ENCODE measurements around the gene SPATA17.

SPATA17 gene

DNA sequence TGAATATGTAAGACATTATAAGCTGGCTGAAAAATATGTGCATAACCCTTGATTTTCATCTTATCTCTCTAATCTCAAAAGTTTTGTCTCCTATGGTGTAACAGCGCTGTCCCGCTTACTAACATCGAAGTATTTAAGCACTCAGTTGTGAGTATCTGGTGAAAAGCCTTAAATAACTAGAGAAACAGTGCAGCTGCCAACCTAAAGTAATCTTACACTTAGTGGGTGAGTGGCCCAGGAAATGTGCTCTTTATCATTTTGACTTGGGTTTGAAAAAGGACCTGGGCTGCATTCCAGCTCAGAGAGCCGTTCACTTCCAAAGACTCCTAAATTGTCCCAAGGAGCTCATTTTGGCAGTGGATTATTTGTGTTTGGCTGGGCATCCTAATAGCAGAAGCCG is 225.9 kb downstream of the SPATA17 start:
- DNase-seq, result no peak

DNA sequence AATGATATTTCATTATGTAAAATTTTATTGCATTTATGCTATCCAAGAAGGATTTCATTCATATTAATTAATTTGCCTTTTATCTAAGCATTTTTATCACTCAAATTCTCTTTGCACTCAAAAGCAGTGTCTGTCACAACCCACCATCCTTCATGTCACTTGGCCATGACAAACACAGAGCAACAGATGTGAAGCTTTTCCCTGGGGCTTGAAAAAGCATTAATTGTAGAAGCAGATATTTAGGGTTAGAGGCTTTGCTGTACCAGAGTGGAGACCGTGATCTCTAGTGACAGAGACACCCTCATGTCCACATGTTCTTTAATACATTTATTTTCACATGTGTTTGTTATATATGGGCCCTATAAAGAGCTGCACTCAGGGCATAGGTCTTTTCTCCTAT is 230.5 kb downstream of the SPATA17 start:
- no peak for DNase-seq

DNA sequence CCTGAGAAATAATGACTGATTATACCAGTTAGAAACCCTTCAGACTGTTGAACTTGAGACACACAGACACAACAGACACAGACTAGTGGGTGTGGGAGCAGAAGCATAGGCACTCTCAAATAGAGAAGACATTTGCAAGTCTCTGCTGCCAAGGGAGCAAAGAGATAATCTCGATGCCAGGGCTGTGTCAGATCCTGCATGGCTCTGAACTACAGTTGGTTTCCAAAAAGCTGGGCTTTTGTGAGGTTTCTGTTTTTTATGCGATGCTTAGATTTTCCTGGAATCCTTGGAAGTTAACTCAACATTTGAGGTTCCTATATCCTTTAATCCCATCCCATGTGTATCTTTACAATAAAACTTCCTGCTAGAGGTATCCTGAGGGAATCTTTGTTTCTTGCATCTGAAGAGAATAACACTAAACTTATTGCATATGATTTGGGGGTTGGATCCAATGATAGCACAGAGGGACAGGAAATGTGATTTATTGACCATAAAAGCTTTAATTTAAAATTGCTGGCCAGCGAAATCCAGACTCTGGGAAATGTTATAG is 236.4 kb downstream of the SPATA17 start:
- no peak for DNase-seq

DNA sequence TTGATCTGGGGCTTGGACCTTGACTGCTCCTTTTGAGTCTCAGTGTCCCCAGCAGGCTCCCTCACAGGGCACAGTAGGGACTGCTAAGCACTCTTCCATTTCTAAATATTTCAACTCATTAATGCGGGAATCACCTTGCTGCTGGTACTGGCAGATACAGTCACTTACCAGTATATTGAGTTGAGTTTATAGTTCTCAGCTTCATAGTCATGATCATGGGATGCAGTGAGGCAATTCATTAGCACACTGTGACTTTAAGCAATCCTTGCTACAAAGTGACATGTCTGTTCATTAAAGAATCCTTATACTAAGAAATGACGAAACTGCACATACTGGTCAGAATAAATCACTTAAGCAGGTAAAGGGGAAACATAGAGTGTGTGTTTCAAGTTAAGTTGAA is 240.8 kb downstream of the SPATA17 start:
- DNase-seq, result no peak

DNA sequence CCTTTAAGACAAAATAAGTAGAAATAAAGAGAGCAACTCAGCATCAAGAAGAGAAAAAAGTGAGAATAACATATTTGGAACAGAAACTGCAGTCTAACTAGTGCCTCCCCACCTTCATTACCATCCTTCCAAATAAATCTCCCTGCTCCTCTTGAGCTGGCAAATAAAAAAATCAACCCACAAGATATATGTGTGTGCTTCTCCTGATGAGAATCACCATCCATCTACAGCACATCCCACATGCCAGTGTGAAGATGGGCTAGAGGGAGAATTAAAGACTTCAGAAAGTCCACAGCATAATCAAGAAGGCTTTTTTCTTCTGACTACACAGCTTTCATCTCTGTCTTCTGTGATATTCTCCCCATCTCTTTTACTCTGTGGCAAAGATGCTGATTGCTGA is 244.1 kb downstream of the SPATA17 start:
- no peak for DNase-seq

DNA sequence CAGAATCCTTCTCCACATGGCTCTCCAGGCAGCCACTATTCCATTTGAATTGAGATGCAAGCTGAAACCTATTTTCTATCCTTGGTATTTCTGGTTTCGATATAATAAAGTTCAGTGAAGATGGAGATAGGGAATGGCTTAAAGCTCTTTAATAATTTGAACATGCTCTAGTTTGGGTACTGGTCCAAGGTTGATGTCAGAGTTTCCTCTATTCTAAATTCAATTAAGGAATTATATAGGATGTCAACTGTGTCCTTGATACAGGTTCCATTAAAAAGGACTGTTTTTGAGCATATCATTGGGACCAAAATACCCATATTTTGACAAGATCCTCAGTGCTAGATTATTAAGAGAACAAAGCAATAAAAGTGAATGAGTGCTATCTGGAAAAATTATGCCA is 245.3 kb downstream of the SPATA17 start:
- no peak for DNase-seq

DNA sequence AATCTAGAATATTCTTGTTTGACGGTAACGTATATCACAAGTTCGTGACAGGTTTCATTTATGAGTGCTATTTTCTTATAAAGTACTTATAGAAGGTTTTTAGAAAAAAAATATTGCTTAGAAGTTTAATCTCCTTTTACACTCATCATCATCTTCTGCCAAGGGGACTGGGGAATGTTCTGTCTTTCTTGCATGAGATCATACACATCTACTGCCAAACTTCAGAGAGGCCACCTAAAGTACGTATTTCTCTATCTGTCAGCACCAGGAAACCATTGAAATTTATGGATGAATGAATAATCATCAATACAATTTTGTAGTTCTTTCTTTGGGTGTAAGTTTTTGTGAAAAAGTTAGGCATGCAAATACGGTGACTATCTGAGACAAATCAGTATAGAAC is 245.8 kb downstream of the SPATA17 start:
- DNase-seq, result no peak

DNA sequence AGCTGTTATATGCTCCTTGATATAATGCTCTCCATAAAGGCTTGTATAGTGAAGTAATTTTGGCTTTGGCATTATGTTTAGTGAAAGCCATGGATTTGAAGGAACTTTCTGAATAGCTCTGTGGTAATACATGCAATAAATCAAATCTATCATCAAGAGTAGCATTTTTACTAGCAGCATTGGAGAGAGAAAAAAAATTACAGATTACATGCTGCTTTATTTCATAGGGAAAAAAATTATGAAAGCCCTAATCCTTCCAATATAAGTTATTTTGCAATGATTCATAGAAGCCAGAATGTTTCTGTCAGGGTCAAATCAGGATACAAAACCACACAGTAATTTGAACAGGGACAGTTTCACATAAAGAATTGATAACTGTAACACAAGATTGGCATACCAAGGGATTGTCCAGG is 250.0 kb downstream of the SPATA17 start:
- no peak for DNase-seq

DNA sequence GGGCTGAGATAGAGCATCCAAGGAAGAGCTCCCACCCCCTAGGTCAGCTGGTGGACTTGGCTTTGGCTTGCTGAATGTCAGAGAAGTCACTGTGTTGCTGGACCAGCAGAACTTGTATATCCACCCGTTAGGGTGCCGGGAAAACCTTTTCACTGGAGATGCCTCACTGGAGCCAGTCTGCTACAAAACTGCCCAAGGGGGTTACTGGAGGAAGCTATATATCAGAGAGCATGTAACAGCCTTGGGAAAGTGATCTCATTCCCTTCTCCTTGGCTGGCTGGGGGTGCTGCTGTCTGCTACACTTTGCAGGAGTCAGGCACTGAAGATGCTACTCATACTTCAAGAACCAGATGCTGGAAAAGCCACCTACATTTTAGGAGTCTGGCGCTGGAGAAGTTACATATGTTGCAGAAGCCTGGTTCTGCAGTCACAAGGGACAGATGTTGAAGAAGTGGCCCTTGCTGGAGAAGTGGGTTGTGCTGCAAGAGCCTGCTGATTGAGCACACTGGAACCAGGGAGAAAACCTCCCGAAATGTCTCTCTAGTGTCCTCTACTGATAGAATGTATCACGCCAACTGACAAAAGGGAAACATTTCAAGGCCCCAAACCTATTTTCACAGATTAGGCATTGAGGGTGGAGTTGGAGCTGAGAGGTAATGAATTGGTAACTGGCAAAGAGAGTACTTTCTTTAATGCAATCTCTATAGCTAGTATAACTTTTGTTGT is 250.6 kb downstream of the SPATA17 start:
- DNase-seq, result no peak

DNA sequence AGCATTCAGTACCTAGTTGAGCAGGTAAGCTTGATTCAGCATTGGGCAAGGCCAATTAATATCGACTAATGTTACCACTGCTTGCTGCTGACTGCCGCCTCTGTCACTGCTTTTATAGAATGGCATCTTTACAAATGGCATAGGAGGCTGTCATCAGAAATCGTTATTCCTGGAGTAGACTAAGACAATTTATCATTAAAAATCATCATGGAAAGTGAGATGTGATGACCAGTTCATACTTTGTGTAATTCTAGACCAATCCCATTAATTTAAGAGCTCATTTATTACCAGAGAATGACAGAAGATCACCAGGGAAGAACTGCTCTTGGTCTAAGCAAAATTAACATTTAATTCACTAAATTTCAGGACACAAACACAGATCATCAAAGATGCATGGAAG is 254.0 kb downstream of the SPATA17 start:
- DNase-seq, result no peak

DNA sequence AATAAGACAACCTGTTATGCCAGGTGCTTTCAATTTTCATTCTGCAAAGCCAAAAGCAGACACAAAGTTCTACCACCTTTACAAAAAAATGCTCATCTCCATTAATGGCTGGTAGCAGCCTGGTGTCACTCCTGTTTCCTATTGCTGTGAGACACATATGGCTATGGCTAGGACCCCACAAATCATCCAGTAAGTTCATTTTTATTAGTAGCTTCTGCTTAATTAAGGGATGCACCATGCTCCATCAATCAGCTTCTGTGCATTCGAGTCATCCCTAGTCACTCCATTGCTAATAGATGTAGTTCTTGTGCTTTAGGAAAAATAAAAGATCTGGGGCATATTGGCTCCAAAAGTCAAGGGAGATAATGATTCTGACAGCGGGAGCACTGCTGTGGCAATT is 257.2 kb downstream of the SPATA17 start:
- no peak for DNase-seq

DNA sequence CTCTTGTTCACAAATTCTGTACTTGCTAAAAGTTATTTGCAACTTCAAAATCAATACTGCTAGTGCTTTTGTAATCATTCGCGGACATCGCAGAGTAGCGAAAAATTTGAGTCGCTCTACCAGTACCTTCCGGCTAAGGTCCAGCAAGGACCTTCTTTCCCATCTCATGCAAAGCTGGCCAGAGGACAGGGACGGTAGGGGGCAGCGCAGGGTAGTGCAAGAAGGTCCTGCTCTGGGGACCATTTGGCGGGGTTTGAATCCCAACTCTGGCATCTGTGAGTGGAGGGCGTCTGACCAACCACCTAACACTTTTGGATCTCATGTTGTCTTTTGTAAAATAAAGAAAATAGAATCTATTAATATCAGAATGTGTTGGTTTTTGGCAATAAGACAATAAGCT is 258.3 kb downstream of the SPATA17 start:
- DNase-seq, result no peak

DNA sequence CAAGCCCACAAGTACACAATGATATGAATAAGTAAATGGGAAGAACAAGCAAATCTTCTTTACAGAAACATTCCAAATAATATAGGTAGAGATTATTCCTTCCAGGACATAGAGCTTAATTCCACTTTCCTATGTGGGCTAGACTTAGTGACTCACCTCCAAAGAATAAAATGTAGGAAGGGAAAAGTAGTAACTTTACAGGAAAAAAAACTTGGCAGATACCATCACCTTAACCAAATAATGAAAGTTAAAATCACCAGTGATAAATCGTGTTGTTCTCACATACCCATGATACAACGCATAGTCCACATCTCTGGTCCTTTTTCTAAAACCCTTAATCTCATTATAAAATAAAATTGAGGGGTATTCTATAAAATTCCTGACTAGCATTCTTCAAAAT is 260.8 kb downstream of the SPATA17 start:
- no peak for DNase-seq

DNA sequence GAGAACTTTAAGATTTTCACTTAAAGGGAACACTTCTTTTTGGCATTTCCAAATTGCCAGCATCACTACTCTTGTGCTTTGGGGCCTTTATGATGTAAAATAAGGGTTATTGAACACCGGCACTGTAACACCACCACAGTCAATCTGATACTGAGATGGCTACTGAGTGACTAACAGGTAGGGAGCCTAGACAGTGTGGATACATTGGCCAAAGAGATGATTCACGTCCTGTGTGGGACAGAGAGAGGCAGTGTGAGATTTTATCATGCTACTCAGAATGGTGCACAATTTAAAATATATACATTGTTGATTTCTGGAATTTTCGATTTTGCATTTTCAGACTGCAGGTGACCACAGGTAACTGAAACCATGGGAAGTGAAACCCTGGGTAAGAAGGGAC is 261.6 kb downstream of the SPATA17 start:
- no peak for DNase-seq

DNA sequence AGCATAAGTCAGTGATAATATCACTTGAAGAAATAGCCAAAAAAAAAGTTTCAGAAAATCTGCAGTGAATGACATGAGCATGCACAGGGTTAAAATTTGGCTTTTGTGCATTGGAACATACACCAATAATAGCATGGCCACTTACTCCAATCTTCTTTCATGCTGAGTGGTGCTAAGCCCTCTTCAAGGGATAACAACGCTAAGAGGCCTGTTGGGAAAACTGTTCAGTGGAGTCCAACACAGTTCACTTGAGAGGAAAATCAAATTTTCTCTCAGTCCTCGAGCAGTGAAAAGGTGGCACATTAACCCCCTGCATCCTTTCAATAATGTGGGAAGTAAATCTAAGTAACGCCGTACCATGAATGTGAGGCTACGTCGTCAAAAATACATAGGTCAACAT is 264.7 kb downstream of the SPATA17 start:
- no peak for DNase-seq

DNA sequence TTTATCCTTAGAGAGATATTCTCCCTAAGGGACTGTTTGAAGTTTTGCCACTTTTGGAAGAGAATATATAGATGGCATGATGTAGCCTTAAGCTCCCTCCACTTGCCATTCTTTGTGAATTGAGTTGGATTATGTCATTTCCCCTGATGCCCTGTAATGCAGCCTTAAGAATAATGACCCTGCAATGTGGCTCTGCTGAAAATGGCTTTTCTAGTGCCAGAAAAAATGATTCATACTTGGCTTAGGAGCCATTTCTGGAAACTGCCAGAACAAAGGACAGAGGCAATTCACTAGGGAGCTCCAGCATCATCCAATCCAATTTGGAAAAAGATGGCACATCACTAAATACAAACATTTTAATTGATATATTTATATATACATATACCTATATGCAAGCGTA is 265.3 kb downstream of the SPATA17 start:
- no peak for DNase-seq

DNA sequence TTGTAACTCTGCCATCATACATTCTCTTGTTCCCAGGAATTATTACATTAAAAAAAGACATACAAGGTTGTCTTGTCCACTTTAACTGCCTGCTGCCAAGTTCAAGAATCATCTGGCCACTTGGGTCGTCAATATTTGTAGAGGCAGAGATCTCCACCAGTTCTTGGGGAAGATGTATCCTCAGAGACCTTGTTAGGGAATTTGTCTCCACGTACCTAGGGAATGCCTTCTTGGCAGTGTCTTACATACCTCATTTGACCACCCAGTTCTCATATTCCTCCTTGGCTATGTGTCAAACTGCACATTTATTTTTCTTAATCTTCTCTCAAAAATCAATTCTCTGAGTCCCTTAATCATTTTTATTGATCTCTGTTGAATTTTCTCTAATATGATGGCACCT is 266.0 kb downstream of the SPATA17 start:
- DNase-seq, result no peak

DNA sequence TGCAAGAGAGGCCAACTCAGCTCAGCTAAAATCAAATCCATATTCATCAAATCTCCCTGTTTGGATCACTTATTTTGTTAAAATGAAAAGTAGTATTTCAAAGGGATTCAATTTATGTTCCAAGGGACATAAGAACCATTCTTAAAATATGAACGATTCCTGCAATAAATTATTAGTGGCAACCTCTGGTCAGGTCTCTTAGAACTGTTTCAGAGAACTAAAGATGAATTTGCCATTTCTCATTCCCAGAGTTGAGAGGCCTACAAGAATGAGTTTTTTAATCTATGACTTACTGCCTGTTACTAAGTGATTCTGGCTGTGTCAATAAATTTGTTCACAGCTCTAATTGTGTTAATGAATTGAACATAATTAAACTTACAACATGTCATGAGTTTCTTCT is 268.5 kb downstream of the SPATA17 start:
- DNase-seq, result no peak

DNA sequence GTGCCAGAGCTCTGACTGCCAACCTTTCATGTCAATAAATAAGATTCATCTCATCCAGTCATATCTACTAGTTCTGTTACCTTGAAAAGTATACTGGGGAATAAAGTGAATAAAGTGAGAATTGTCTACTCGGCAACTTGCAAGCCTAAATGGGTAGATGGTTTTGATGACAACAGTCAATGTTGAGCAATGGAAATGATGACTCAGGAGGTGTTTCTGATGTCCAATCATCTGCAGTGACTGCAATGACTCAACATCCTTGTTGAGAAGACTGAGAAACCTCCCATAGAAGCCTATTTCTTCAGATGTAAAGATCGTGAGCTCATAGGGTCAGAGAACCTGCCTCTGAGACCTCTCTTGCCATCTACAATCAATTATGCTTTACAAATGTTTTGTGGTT is 276.4 kb downstream of the SPATA17 start:
- DNase-seq, result no peak

DNA sequence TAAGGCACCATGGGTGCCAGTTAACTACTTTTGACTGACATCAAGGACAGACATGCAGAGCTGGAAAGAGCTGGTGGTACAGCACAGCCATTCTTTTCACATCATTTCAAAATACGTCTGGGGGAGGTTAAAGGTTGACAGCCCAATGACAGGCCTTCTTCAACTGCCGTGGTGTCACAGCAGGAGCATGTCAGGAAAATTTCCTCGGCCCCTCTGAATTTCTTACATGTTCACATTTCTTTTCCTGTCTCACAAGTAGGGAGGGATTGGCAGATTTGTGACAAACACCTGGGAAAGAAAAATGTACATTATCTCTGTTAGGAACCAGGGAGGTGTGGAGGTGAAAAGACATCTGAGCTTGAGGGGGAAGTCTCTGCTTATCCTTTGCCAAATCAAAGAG is 279.1 kb downstream of the SPATA17 start:
- no peak for DNase-seq

DNA sequence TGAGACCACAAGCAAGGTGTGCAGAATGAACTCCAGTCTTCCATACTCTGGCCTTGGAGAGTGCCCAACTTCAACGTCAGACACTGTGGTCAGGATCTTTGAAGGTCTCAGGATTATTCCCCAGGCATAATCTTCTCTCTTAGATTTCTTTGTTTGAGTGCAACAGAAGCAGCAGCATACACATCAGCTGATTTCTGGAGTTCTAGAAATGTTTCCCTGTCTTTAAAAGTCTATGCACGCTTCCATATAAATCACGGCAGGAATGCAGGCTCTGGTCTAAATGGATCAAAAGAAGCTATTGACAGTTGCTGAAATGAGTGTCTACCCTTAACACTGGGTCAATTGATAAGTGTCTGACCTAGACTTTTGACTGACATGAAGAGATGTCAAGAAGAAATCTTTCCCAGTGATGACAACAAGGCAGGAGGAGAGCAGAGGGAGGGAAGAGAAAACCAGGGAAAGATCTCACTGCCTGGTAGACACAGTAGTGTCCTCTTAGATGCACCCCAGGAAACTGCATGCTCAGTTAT is 279.7 kb downstream of the SPATA17 start:
- DNase-seq, result no peak

DNA sequence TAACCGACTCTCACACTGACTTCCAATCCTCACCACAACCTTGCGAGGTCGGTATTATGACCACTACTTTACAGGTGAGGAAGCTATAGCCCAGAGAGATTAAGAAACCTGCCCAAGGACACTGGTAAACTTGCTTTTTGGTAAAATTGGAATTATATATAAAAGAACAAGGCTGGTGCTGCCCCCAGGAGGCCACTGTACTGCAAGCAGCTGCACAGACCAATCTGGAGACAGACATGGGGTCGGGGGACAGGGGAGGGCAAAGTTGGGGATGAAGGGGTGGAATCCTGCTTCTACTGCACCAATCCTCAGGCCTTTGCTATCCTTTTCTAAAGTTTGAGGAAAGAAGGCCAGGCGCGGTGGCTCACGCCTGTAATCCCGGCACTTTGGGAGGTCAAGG is 280.8 kb downstream of the SPATA17 start:
- no peak for DNase-seq

DNA sequence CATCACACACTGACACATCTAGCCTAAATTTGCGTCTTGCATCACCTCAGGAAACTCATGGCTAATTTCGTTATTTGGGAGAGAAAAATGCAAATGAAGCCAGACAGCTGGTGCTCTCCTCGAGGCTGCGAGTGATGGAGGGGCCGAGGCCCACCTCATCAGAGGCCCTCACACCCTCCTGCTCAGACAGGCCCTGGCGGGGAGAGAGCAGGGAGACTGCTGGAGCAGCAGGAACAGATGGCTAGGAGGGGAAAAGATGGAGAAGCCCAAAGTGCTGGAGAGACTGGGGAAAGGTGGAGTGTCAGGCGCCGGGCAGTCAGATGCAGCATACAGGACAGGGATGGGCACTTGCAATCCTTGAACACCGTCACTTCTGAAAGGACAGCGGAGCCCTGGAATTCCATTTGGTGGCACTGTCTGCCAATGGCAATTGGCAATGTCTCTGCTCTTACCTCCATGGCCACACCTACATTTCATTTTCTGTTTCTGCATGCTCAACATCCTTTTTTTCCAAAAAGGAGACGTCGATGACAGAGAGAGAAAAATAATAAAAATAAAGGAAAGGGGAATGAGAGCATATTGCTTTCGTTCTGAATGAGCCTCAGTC is 286.2 kb downstream of the SPATA17 start:
- no peak for DNase-seq

DNA sequence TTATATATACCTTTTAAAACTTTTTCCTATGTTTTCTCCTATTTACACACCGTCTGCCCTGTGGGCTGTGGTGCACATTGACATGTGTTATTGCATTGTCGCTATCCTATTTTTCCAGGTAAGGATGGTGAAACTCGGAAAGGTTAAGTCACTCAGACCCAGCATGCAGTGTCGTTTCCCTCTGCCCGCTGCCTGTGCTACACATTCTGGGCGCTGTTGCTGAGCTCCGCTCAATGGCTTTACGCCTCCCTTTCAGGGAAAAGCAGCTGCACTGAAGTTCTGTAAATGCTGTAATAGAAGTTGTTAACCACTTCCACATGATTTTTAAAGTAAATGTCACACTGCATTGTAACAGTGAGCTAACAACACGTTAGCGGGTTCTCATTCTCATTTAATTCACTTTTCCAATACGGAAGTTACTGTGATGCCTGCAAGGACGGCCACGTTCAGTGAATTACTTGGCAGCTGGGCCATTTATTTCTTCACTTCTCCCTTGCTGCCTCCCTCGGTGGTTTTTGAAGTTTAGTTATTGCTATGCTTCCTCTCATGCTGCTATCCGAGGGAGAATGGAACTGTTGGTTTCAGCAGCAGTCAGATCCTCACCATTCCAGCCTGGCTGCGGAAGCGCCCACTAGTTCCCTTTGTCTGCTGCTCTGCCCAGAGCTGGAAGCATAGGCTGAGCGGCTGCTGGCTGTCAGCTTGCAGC is 288.7 kb downstream of the SPATA17 start:
- no peak for DNase-seq
